ENCODE measurements around the gene C1QTNF5.

C1QTNF5 gene

DNA sequence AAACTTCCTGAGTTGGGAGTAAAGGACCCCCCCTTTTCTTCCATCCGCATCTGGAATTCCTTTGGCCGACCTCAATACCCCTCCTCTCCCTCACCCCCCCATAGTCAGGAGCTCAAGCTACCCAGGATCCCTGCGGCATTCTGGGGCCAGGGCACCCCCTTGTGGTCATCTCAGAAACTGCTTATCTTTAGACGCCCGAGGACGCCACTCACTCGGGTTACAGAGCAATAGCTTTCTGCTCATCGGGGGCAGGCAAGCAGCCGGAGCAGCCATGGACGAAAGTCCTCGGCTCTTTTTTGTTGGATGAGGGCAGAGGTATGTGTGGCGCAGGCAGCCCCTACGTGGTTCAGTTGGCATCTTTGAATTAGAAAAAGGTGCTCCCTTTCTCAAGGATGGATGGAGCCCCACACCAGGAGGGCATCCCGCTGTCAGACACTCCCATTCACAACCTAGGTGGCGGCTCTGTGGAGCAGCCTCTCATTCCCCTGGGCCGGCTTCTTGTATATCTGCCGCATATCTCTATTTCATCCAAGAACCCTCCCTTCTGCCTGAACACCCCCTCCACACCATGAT, 2.3 kb downstream of the C1QTNF5 start:
- no peak for DNase-seq (ENCODE audit: low read depth)

- no peak for DNase-seq (ENCODE audit: low read depth)
Measured at GRCh38 chr11:119337581-119338317, 2.9 kb downstream of the C1QTNF5 start.

DNA sequence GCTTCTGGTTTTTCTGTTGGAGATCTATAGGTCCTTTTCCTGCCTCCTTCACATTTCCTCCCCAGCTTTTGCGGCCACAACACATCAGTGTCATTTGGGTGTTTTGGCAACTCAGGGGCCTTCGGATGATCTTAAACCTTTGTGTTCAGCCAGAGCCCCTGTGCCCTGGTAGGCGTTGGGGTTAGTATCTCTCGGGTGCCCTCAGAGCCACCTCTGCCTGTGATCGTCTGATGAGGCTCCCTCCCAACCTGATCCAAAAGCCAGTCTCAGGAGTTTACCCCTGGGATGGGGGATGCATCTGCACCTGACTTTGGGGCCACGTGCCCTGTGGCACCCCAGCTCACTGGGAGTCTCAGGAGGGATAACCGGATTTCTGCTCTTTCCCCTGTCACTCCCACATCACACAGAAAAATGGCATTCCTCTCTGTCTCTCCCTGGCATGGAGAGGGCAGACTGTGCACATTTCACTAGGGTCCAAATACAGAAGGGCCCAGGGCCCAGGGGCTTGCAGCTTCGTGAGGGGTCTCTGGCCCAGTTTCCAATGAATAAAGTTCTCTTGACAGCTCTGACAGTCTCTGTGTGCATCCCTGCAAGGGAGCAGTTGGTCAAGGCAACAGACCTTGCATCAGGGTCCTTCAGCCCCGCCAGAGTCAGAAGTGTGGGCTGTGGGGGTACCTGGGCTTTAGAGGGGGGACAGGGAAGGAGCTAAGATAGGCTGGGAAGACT, 3.8 kb downstream of the C1QTNF5 start:
- DNase-seq (ENCODE audit: low read depth): no peak

DNA sequence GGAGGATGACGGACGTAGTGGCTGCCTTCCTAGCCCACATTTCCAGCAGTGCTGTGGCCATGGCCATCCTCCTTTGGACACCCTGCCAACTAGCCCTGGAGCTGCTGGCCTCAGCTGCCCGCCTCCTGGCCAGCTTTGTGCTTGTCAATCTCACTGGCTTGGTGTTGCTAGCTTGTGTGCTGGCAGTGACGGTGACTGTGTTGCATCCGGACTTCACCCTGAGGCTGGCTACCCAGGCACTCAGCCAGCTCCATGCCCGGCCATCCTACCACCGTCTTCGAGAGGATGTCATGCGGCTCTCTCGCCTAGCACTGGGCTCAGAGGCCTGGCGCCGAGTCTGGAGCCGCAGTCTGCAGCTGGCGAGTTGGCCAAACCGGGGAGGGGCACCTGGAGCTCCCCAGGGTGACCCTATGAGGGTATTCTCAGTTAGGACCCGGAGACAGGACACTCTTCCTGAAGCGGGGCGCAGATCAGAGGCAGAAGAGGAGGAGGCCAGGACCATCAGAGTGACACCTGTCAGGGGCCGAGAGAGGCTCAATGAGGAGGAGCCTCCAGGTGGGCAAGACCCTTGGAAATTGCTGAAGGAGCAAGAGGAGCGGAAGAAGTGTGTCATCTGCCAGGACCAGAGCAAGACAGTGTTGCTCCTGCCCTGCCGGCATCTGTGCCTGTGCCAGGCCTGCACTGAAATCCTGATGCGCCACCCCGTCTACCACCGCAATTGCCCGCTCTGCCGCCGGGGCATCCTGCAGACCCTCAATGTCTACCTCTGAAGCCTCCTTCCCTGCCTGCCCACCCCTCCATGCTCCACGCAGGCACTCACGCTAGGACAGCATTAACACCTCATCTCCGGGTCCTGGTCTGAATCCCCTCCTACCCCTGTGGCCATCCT, 4.8 kb downstream of the C1QTNF5 start:
- no peak for DNase-seq (ENCODE audit: low read depth)

DNA sequence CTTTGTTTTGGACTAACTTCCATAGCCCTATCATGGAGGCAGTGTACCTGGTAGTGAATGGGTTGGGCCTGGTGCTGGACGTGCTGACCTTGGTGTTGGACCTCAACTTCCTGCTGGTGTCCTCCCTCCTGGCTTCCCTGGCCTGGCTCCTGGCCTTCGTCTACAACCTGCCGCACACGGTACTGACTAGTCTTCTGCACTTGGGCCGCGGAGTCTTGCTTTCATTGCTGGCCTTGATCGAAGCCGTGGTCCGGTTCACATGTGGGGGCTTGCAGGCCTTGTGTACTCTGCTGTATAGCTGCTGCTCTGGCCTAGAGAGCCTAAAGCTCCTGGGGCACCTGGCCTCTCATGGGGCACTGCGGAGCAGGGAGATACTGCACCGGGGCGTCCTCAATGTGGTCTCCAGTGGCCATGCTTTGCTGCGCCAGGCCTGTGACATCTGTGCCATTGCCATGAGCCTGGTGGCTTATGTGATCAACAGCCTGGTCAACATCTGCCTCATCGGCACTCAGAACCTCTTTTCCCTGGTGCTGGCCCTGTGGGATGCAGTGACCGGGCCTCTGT, 5.5 kb downstream of the C1QTNF5 start:
- DNase-seq (ENCODE audit: low read depth): no peak

DNA sequence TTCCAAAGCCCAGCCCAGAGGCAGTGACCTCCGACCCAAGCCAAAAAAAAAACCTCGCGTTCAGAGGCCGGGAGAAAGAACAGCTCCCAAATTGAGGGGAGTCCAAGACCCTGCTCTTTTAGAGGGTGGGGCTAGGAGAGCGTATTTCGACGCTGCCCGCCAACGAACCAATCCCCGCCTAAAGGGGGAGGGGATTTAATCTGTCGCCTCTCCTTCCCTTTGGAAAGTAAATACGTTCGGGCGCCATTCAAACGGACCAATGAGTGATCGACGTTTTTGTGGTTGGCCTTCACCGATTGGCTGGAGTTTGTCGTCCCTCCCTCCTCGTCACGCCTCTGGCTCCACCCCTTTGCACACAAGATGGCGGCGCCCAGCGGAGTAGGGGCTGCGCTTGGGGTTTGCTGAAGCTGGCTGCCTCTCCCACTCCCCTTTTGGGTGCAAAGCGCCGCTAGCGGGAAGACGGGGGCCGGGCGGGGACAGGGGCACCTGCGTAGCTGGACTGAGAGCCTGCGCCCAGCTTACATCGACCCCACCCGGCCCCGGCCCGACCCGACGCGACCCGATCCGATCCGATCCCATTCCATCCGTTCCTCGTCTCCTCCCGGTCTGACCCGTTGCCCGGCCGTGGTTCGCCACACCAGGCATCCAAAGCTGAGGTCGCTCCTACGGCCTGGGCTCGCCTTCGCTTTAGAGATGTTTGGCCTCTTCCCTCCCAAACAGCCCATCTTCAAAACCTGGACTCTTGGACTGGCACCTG, 6.3 kb downstream of the C1QTNF5 start, which contains the start of gene RNF26:
Gene RNF26, plus strand, starts transcription at position 354 of the 757 bp plus-strand sequence. CDS start 596 bp downstream, outside the sequence.
- DNase-seq (ENCODE audit: low read depth): peak; percentile 91

DNA sequence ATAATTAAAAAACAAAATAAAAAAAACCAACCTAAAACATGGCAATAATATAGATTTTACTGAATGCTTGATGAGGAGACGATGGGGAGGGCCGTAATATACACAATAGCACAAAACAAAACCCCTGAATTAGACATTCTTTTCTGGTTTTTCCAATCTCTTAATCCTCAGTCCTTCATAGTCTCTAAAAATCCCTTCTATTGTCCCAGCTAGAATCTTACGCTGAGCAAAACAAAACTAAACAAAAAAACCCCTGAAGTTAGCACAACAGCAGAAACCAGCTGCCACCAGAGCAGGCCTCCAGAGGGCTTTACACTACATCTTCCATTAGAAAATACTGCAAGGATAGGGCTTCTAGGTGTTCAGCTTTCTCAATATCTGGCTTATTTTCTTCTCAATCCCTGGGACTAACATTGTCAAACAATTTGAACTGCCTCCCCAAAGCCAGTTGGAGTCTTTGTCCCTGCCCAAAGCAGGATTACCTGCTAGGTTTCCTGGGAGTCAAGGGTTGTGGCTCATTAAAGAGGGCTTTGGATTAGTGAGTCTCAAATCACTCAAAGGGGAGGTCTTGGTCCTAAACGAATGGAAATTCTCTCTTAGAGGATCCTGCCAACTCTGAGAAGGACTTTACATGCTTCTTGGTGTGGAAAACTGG, 8.4 kb downstream of the C1QTNF5 start:
- no peak for DNase-seq (ENCODE audit: low read depth)

GRCh38 chr11:119330237-119330636, 10.4 kb downstream of the C1QTNF5 start:
- DNase-seq (ENCODE audit: low read depth): no peak

- DNase-seq (ENCODE audit: low read depth): no peak
Measured at GRCh38 chr11:119329320-119329719, 11.4 kb downstream of the C1QTNF5 start.

GRCh38 chr11:119324189-119324588, 16.5 kb downstream of the C1QTNF5 start:
- DNase-seq (ENCODE audit: low read depth): no peak

- DNase-seq (ENCODE audit: low read depth): peak; percentile 77
Measured at GRCh38 chr11:119323532-119324033, 17.1 kb downstream of the C1QTNF5 start.

- no peak for DNase-seq (ENCODE audit: low read depth)
Measured at GRCh38 chr11:119322921-119323531, 17.7 kb downstream of the C1QTNF5 start.

DNA sequence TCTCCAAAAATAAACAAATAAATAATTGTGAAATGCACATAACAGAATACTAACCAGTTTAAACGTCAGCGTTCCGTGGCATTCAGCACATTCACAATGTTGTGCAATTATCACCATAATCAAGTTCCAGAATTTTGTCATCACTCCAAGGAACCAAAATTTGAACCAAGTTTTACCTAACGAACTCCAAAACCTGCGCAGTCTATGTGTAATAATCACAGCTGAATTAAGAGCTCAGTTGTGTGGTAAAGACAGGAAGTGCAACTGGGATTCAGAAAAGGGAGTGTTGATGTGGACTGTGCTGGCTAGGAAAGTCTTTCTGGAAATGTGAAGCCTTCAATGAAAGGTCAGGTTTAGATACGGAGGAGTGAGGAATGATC, 18.3 kb downstream of the C1QTNF5 start:
- no peak for DNase-seq (ENCODE audit: low read depth)

DNA sequence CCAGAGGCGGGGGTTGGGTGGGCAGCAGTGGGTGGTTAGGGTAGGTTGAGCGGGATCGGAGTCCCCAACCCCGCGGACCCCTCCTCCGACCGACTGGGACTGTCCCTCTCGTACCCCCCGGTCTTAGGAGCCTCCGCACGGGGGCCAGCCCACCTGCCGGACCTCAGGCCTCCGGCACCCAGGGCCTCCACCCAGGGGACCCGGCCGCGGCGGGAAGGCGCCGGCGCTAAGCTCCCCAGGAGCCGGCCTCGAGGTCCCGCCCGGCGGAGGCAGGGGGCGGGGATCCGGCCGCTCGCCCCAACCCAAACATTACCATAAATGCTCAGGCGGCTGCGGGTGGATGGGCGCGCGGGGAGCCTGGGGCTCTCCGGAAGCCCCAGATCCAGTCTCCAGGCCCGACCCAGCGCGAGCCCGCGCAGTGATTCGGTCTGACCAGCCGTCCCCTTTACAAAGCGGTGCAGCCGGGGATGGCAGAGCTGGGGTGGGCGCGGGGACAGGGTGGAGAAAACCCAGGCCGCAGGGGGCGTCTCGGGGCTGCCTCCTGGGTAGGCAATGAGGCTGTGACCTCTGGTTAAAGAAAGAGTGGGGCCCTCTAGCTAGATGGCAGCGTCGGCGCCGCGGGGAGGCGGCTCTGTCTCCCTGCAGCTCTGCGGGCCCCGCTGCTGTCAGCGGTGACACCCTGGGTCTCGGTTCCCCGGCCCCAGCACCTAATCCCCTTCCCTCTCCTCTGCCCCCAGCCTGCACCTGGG, 19.7 kb downstream of the C1QTNF5 start:
- no peak for DNase-seq (ENCODE audit: low read depth)

DNA sequence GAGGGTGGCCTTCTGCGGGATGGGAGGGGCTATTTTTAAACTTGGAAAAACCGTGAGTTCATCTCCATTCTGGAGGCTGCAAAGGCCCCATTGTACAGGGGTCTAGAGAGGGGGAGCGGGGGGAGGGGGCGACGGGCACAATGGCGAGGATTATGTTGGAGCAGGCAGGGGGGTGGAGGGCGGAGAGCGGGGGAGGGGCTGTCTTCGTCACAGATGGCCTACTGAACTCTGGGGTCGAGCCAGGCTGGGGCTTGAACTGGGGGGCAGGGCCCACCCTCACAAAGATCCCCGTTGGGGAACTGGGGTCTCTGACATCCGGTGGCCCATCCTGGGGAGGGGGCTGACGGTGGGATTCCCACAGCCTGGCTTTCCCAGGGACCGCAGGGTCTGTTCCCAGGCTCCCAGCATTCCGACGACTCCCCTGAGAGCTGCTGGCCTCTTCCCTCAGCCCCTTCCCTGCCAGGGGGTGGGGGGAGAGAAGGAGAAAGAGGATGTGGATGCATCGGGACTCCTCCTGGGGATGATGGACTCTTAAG, 20.4 kb downstream of the C1QTNF5 start:
- DNase-seq (ENCODE audit: low read depth): no peak

DNA sequence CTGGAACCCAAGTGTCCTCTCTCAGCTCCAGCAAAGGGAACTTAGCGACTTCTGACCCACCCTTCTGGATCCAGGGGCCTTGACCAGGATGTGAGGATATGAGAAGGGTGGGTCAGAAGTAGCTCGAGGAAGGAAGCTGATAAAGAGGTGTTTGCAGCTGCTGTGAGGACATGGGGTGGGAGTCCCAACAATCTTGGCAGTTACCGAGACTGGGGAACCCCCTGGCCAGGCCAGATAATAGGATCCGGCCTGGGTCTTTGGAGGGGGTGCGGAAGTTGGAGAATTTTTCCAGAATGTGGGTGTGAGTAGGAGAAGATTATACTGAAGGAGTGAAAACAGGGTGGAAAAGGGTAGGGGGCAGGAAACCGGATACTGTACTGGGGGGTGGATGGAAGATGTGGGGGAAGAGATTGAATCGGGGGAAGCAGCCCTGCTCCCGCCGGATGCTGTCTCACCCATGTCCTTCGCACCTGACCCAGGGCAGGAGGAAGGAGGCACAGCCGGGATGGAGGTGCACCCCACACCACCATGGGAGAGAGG, 20.9 kb downstream of the C1QTNF5 start:
- no peak for DNase-seq (ENCODE audit: low read depth)

GRCh38 chr11:119319136-119319699, 21.5 kb downstream of the C1QTNF5 start:
- no peak for DNase-seq (ENCODE audit: low read depth)

All from stimulated activated CD8-positive, alpha-beta memory T cell treated with anti-CD3 and anti-CD28 coated beads, Interleukin-15, amount 100 ng/mL, for 1 hour (primary cell).